ENCODE measurements around the gene ANKS1A. TPM values are rescaled to one million over a fixed set of nuclear protein-coding genes. Genes with fewer than 3 reads are reported as not detected.

ANKS1A gene
- polyA plus RNA-seq, 5 donors = 20.2 to 27.5 (median 25.0) TPM

DNA sequence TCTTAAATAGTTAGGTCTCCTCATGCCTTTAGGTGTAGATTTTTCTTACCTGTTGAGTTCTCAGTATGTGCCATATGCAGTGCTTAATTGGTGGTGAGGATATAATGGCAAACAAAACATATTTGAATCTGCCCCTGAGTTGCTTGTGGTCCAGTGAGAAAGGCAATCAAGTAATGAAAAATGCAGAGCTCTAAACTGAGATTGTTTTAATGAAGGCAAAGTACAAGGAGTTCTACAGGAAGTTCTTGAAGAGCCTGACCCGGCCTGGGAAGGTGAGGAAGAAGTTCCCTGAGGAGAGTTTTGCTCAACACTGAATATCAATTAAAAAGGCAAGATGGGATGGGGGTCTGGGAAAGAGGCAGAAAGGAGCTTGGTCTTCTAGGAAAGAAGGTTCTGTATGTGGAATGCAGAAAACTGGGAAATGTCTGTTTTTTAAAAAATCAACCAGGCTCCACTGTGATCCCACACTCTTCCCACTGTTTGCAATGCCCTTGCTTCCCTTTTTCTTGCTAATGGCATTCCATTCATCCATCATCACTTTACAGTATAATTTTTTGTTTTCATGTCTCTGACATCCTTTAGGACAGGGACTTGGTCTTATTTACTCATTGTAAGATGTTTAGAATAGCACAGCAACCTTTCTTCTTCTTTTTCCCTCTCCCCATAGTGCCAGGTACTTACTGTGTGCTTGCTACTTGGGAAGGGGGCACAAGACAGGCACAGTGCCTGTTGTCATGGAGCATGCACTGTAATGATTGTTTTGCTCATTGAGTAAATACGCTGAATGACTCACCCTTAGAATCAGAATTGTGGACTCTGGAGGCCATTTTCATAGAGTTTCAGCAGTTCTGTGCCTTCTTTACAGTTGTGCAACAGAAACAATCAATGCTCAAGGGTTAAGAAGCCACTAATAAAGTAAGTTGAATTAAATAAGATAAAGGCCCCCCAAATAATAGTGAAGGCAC, 64.3 kb downstream of the ANKS1A start:
- no peak for DNase-seq

DNA sequence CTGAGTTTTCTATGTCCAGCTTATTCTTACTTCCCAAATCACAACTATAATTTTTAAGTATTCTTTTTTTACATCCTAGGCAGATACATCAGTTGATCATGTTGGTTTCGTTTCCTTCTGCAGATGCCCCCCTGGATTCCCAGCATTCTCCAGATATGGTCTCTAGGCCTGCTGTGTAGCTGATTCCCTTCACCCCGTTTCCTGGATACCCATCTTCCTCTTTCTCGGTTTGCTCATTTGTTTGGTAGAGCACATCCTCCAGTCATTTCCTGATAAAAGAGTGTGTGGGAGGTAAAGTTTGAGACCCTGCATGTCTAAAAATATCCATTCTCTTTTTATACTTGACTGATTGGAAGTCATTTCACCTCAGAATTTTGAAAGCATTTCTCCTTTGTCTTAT, 66.4 kb downstream of the ANKS1A start:
- DNase-seq = no peak

DNA sequence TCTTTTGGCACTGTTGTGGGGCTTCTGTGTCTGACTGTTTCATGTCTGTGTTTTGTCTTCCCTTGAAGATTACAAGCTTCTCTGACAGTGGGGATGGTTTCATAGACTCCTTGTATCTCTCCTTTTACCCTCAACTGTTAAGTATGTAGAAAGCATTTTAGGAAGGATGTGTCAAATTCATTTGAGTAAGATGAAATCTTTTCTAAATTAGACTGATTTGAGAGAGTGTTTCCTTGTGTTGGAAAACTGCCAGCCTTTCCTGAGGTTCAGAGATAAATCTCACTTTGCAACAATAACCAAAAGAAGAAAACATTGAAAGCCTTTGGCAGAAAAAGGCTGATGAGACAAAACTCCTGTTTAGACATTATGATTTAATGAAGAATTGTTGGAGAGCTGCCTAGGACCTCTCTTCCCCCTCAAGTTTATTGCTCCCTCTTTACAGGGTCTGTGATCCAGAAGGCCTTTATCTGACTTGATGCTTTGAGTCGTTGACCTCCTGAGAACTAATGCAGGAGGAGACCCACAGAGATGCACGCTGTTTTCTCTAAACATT, 68.3 kb downstream of the ANKS1A start:
- DNase-seq = no peak

DNA sequence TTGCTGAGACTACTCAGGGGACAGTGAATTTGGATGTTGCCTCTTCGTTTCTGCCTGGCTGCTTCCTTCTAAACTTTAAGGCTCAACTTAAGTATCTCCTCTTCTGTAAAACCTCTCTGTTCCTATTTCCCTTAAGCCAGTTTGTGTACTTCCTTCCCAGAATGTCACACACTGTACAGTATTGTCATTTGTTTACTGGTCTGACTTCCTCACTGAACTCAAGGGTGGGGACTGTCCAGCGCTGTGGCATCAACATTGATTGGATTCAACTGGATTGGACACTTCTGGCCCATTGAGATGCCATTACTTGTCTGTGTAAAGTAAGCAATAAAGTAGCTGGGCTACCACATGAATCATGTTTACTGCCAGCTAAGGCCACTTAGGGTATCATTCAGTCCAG, 69.7 kb downstream of the ANKS1A start:
- no peak for DNase-seq

DNA sequence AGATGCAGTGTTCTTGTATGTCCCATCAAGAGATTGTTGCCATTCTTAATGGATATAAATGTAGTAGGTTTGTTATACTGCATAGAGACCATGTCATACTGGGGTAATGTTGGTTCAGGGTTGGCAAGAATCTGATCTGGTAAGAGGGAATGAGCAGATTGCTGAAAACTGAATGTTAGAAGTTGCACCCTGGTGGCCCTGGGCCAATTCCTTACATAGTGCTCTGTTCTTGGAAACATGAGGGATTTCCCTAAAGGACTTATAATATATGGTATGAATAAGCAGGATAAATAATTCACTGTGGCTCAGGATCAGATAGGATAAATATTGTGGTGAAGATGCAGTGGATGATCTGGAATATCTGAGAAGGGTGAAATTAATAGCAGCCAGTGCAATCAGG, 70.2 kb downstream of the ANKS1A start:
- no peak for DNase-seq

DNA sequence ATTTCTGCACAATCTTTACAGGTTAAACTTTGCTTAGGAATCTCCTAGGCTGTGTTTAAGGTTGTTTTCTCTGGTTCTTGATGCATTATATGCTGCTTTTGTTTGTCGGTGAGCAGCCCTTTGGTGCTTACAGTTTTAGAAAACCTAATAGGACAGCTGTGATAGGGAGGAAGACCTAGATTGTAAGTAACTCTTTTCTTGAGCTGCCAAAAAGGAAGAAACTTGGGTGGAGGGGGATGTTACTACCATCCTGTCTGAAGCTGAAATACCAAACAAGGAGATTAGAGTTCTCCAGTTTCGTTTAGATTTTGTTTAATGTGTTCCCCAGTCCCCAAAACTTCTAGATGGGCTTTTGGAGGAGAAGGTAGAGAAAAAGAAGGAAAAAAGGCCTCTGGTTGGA, 72.0 kb downstream of the ANKS1A start:
- no peak for DNase-seq

DNA sequence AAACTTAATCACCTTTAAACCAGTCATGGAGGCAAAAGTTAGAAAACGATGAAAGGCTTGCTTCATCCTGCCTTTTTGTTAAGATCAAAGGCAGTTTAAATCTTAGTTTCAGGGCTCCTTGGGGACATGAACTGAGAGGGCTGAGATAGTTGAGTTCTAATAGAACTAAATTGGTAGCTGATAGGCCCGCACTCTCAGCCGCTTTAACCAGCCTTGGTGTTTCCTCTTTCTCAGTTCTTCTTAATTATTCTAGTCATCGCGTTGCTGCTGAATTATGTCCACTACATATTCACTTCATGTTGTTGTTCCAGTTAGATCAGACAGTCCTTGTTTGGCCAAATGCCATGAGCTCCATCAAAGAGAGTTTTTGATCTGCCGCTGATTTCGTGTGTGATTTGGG, 72.5 kb downstream of the ANKS1A start:
- no peak for DNase-seq

DNA sequence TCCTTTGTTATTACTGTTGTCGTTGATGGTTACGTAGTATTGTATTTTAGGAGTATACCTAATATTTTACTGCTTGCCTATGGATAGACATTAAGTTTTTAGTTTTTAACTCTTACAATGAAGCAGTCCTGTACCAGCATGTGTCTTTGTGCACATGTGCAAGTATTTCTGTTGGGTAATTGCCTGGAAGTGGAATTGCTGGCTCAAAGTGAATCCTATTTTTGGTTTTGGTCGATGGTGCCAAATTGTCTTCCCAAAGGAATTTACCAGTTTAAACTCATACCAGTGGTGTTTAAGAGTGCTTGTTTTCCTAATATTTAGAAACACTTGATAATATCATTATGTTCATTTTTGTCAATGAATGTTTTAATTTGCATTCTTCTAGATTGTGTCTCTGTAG, 75.5 kb downstream of the ANKS1A start:
- DNase-seq = no peak

DNA sequence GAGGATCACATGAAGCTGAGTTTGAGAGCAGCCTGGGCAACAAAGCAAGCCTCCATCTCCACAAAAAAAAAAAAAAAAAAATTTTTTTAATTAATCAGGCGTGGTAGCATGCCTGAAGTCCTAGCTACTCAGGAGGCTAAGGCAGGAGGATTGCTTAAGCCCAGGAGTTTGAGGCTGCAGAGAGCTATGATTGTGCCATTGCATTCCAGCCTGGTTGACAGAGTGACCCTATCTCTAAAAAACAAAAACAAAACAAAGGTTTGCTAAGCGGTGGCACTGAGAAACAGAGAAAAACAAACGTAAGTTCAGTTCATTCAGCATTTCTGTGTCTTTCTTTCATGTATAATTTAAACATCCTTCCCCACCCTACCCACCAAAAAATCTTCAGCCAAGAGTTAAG, 78.4 kb downstream of the ANKS1A start:
- DNase-seq = no peak

DNA sequence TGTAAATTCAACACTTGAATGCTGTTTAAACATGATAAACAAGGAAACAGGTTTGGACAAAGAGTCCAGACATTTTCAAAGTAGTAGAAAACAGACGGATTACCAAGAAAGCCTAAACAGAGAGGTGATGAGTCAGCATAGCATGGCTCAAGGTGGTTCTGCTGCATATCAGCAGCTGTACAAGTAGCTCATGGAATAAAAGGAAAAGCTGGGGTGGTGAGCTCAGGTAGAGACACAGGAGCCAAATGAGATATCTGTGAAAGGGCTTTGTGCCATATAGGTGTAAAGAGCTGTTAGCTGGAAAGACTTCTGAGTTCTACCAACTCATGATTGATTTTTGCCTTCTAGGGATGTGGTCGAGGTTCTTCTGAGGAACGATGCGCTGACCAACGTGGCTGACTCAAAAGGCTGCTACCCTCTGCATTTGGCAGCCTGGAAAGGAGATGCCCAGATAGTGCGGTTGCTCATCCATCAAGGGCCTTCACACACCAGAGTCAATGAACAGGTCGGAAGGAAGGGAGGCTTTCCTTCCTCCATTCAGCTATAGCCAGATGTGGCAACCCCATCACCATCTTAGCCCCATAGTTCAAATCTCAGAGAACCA, 80.7 kb downstream of the ANKS1A start:
- DNase-seq = no peak

DNA sequence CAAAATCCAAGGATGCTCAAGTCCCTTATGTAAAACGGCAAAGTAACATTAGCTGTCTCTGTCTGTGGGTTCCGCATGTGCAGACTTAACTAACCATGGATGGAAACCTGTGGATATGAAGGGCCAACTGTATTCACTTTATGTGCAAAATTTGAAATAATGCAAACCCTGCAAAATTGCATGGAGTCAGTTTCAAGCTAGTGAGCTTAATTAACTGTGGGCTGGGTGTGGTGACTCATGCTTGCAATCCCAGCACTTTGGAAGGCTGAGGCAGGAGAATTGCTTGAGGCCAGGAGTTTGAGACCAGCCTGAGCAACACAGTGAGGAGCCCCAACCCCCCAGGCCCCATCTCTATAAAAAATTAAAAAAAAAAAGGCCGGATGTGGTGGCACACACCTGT, 81.4 kb downstream of the ANKS1A start:
- DNase-seq = no peak

DNA sequence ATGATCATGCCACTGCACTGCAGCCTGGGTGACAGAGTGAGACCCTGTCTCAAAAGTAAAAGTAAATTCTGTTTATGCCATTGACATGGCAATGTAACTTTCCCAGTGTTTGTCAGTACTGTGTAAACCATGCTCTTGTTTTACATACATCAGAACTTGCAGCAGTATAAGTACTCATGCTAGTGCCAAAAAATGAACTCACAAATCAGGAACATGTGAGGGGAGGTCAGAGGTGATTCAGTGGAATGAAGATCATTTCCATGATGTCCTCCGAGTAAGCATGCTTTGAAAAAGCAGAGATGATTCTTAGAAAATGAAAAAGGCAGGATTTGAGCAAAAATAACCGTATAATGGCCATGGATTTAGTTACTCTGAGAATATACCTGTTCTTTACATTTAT, 81.9 kb downstream of the ANKS1A start:
- DNase-seq = no peak

DNA sequence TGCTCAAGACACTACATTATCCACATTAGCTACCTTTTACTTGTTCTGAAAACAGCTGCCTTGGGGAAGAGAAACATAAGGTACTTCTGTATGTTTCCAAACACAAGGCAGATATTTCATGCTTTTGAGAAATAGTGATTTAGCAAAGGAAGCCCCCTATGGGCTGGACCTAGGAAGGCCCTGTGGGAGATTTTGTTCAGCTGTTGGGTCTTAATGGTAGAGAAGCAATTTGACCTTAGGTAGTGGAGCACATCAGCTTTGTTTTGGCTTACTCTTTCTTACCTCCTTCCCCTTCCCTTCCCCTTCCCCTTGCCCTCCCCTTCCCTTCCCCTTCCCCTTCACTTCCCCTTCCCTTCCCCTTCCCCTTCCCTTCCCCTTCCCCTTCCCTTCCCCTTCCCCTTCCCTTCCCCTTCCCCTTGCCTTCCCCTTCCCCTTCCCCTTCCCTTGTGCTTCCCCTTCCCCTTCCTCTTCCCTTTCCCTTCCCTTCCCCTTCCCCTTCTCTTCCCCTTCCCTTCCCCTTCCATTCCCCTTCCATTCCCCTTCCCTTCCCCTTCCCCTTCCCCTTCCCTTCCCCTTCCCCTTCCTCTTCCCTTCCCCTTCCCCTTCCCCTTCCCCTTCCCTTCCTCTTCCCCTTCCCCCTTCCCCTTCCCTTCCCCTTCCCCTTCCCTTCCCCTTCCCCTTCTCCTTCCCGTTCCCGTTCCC, 84.6 kb downstream of the ANKS1A start:
- no peak for DNase-seq

DNA sequence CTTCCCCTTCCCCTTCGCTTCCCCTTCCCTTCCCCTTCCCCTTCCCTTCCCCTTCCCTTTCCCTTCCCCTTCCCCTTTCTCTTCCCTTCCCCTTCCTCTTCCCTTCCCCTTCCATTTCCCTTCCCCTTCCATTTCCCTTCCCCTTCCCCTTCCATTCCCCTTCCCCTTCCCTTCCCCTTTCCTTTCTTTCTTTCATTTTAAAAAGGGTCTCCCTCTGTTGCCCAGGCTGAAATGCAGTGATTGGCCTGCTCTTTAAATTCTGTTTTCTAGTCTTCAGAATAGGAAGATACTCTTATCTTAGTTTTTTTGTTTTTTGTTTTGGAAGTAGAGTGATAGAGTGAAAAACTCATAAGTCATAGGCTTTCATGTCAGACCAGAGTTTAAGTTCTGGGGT, 85.2 kb downstream of the ANKS1A start:
- DNase-seq = no peak

DNA sequence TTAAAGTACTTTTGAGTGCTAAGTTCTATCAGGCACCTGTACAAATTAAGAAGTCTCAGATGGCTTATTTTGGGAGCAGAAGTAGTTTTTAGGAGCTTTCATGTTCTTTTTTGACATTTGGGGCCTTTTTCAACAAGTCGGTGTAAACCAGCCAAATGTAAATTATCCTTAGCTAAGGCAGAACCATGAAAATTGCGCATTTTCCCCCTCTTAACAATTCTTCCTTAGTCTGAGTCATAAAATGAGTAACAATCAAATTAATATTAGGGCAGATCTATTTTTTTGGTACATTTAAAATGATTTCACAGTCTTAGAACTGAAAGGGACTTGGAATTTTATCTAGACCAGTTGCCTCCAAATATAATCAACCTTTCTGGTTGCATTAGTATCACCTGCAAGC, 87.2 kb downstream of the ANKS1A start:
- DNase-seq = no peak

DNA sequence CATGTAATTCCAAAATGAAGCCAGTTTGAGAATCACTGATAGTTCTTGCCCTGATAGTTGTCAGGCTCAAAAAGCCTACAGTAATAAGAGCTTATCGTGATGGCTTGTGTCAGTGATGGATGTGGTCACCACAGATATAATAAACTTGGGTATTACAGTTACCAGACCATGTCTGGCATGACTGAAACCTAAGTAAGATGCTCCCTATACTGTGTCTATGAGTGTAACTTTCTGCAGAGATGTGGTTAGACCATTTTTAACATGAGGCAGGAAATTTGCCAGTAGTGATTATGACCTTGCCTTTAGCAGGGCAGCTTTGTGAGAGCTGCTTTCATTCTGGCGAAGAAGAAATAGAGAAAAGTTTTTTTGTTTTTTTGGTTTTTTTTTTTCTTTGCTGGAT, 90.2 kb downstream of the ANKS1A start:
- no peak for DNase-seq

DNA sequence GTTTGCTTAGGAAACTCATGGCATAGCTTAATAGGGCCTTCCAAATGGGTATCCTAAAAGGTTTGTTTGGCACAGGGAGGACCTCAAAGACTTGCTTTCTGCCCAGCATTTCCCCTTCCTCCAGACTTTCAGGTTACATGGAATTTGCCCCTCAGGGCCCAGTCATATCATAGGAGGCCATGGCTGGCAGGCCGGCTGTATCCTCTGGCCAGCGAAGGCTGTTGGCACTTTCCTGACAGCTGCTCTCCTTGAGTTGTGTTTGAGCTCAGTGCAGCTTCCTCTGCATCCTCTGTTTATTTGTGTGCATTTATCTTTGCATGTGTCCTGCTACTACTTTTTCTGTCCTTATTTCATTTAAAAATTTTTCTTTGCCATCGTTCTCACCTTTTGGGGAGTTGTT, 90.9 kb downstream of the ANKS1A start:
- DNase-seq = no peak

DNA sequence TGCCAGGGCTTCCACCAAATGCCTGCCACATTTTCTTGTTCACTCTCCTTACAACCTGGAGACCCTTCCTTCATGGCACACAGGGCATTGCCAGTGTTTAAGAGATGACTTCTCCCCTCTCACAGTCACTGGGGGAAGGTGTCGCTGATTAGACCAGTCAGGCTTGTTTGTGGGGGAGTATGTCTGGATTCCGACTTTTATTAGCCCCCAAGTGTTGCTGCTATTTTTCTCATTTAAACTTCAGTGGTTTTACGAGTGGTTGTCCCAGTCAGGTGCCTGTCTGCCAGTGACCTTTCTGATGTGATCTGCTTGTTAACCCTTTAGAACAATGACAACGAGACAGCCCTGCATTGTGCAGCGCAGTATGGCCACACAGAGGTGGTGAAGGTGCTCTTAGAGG, 92.3 kb downstream of the ANKS1A start:
- no peak for DNase-seq

DNA sequence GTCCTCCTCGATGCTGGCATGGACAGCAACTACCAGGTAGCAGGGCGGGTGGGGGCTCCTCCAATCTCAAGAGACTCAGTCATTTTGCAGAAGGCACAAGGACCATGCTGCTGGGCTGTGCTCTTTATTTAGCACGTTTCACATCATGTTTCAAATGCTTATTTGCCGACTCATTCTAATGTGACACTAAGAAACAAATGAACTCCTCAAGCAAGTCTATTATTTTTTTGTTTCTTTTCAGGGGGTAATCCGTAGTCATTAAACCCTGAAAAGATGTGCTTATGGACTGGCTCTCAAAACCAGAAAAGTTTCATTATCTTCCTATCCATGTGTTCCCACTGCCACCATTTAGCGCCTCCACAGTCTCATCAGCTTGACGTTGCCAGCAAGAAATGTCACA, 92.9 kb downstream of the ANKS1A start:
- no peak for DNase-seq

DNA sequence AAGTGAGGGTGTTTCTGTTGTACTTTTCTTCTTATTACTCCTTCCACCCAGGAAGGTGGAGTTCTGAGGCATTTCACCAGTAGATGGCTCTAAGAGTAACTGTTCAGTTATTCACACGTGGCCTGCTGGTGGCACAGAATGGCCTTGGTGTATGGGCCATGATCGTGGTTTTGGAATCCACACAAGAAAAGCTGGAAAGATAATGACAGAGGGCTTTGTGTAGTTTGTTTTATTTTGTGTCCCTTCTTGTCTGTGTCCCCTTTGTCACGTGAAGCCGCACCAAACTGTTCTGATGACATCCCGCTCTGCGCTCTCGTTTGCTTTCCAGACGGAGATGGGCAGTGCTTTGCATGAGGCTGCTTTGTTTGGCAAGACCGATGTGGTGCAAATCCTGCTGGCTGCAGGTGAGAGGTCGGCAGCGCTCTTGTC, 93.4 kb downstream of the ANKS1A start:
- DNase-seq = no peak

DNA sequence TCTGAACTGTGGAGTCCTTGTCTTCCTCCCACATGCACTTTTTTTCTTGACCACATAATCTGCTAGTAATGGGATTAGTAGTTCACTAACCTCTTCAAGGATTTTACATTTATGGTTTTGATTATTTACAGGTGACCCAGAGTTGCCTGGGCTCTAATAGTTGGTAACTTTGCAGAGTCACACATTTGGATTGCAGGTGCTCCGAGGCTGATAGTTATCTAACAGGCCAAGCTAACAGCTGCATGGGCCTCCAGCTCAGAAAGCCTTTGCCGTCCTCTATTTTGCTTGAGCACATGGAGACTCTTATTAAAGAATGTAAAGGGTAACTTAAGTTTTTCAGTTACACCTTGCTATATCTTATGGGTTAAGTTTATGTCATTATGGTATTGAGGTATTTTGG, 95.4 kb downstream of the ANKS1A start:
- DNase-seq = no peak

DNA sequence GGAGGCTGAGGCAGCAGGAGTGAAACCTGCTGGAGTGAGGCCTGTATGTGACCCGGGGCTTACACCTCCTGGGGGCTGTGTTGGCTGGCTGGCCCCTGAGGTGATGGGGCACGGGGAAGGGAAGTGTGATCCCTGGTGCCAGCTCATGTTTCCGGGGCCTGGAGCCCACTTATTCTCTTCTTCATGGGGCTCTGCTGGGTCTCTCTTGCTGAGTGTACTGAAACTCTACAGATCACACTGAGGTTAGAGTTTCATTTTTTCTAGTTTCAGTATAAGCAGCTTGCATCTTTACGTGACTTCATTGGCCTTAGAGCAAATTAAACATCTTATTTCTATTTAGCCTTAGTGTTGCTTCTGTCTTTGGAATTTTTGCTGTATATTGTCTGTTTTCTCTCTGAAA, 96.2 kb downstream of the ANKS1A start:
- no peak for DNase-seq

DNA sequence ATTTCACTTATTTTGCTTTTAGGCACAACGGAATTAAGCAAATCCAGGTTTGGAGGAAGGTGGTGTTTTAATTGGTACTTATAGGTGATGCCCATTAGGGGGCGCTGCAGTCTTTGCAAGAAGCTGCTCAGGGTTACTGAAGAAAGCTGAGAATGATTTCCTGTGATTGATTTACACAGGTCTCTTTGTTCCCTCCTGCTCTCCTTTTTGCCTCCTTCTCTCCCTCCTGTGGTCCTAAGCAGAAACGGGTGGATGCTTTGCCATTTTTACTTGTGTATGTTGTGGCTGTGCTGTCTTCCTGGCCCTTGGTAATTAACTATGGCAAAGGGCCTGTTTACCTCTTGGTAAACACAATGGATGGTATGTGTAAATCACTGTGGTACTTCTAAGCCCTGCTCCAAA, 97.8 kb downstream of the ANKS1A start:
- DNase-seq = peak; percentile 45 to 65
